ENCODE measurements around the gene SHROOM3. TPM values are rescaled to one million over a fixed set of nuclear protein-coding genes. Genes with fewer than 3 reads are reported as not detected.

SHROOM3 gene
- total RNA-seq, 6 donors from 2014 or later, result 62.3 to 216 (median 116) TPM

- WGBS, 2 donors, result 65% methylated on average over 5 of the region's 5 CpGs
- Histone ChIP-seq H3K4me1 (peaks cover 0 to 15% (median 7%) of the 10 kb centered on the region in 4 donors), H3K36me3 (no peaks in the 10 kb centered on the region), H3K4me3 (no peak overlapping the region), H3K27ac (no peak overlapping the region), H3K27me3 (no peaks in the 10 kb centered on the region), H3K9me3 (peaks cover 0 to 11% (median 8%) of the 10 kb centered on the region in 4 donors)
- TF ChIP-seq POLR2AphosphoS5 (IDR thresholded peaks at IDR 0.05) (no peak), EP300 (IDR thresholded peaks at IDR 0.05) (no peak), POLR2A (IDR thresholded peaks at IDR 0.05) (no peak), CTCF (IDR thresholded peaks at IDR 0.05) (no peak)
- DNase-seq, result no peak
- ATAC-seq (ENCODE audit: low FRiP score in 2 of 2), result no peak
These were observed 369.1 kb downstream of the SHROOM3 start for GRCh38 chr4:76804096-76804495.

DNA sequence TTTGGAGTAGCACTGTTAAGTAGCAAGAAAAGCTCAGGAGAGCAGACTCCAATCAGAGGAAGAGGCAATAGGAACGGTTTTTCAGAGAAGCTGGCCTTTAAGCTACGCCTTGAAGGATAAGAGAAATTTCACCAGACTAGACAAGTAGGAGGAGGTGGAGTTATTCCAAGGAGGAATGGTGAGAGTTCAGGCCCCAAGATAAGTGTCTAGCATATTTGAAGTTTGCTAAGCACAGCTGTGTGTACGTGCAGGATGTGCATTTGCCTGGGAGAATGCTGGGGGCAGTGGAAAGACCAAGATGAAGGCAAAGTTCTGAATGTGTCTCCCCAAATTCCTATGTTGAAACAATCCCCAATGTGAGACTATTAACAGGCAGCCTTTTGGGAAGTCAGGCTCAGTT is 371.3 kb downstream of the SHROOM3 start:
- no peak overlapping the region for H3K4me3 ChIP-seq
- TF ChIP-seq CTCF (IDR thresholded peaks at IDR 0.05), result no peak
- TF ChIP-seq POLR2AphosphoS5 (IDR thresholded peaks at IDR 0.05), result no peak
- TF ChIP-seq POLR2A (IDR thresholded peaks at IDR 0.05), result no peak
- H3K36me3 ChIP-seq, result no peaks in the 10 kb centered on the region
- H3K9me3 ChIP-seq, result peaks cover 0 to 11% (median 8%) of the 10 kb centered on the region in 4 donors
- WGBS, 2 donors, result 68 to 76% methylated on average over 3 of the region's 3 CpGs
- no peaks in the 10 kb centered on the region for H3K27me3 ChIP-seq
- ATAC-seq (ENCODE audit: low FRiP score in 2 of 2), result no peak
- DNase-seq, result no peak
- H3K4me1 ChIP-seq, result peaks cover 0 to 15% (median 7%) of the 10 kb centered on the region in 4 donors
- H3K27ac ChIP-seq, result no peak overlapping the region

- no peak for DNase-seq
- Histone ChIP-seq H3K36me3 (no peaks in the 10 kb centered on the region), H3K9me3 (peaks cover 0 to 11% (median 8%) of the 10 kb centered on the region in 4 donors), H3K27me3 (no peaks in the 10 kb centered on the region), H3K4me1 (peaks cover 0 to 15% (median 7%) of the 10 kb centered on the region in 4 donors), H3K4me3 (no peak overlapping the region), H3K27ac (no peak overlapping the region)
- TF ChIP-seq POLR2AphosphoS5 (IDR thresholded peaks at IDR 0.05) (no peak), POLR2A (IDR thresholded peaks at IDR 0.05) (no peak), EP300 (IDR thresholded peaks at IDR 0.05) (no peak), CTCF (IDR thresholded peaks at IDR 0.05) (no peak)
- WGBS, 2 donors, result 90 to 94% methylated on average over 1 of the region's 1 CpG
- no peak for ATAC-seq (ENCODE audit: low FRiP score in 2 of 2)
These were observed 371.7 kb downstream of the SHROOM3 start for GRCh38 chr4:76806757-76807156.

DNA sequence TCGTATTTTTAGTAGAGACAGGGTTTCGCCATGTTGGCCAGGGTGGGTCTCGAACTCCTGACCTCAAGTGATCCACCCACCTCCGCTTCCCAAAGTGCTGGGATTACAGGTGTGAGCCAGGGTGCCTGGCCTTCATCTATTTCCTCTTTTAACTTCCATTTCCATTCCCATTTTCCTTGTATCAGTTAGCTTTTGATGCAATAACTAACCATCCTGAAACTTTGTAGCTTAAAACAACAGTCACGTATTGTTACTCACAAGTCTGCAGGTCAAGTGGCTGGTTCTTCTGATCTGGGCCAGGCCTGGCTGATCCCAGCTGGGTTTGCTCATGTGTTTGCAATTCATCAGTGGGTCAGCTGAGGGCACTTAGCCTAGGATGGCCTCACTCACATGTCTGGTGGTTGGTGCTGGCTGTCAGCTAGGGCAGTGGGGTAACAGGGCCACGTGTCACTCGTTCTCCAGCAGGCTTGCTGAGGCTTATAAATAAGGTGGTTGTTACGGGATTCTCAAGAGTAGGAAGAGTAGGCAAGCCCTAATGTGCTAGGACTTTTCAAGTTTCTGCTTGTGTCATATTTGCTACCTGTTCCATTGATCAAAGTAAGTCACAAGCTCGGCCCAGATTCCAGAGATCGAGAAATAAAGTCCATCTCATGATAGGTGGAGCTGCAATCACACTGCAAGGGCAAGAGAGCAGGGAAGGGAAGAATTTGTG is 374.7 kb downstream of the SHROOM3 start:
- Histone ChIP-seq H3K27ac (no peak overlapping the region), H3K9me3 (peaks cover 0 to 11% (median 8%) of the 10 kb centered on the region in 4 donors), H3K4me1 (peaks cover 0 to 4% (median 0%) of the 10 kb centered on the region in 4 donors), H3K27me3 (no peaks in the 10 kb centered on the region), H3K36me3 (no peaks in the 10 kb centered on the region), H3K4me3 (no peak overlapping the region)
- DNase-seq (peak in 1 of 2 donors; percentile 32), ATAC-seq (ENCODE audit: low FRiP score in 2 of 2) (no peak)
- TF ChIP-seq POLR2AphosphoS5 (IDR thresholded peaks at IDR 0.05) (peak in 1 of 2 donors; percentile 59), CTCF (IDR thresholded peaks at IDR 0.05) (no peak)
- 79 to 91% methylated on average over 10 of the region's 10 CpGs for WGBS, 2 donors
